Neutrophil (primary cell): Measurements from ENCODE around the gene PTAR1.
A peak's percentile ranks its signal among the peaks of the same experiment; 100 is the strongest.

Experiments
- H3K27ac ChIP-seq: fragments of 200-600 bp; sonication (generic); 2 replicates; pipeline ENCODE4 v1.5.1; 2016; ENCODE audit warnings: mild to moderate bottlenecking, moderate library complexity
- H3K27me3 ChIP-seq: fragments of 200-600 bp; sonication (generic); 2 replicates; pipeline ENCODE4 v1.6.0; 2016; ENCODE audit warnings: mild to moderate bottlenecking
- H3K36me3 ChIP-seq: fragments of 200-600 bp; sonication (generic); 2 replicates; pipeline ENCODE4 v1.5.1; 2017
- H3K4me1 ChIP-seq, 2 experiments: fragments of 200-600 bp in 1 of 2; sonication (generic) in 1 of 2; 1 replicate in 1 of 2; 2 replicates in 1 of 2; pipeline versions ENCODE4 v1.5.1 to v1.6.1; 2013 to 2016; ENCODE audit warnings: low read depth in 1 of 2, low read length in 1 of 2, mild to moderate bottlenecking in 1 of 2, moderate library complexity in 1 of 2; ENCODE audit not compliant: control insufficient read depth in 1 of 2, insufficient read depth in 1 of 2
- H3K4me3 ChIP-seq, 2 experiments: fragments of 200-600 bp in 1 of 2; sonication (generic) in 1 of 2; 1 replicate in 1 of 2; 2 replicates in 1 of 2; pipeline ENCODE4 v1.5.1; 2013 to 2016; ENCODE audit warnings: low read depth in 1 of 2, low read length in 1 of 2, mild to moderate bottlenecking in 1 of 2, moderate library complexity in 1 of 2
- H3K9me3 ChIP-seq: fragments of 200-600 bp; sonication (generic); 2 replicates; pipeline ENCODE4 v1.5.1; 2016
- TF ChIP-seq, protein P1 (sequence below): fragments of 200-600 bp; sonication (generic); IDR thresholded peaks from 2 replicates; pipeline ENCODE4 v1.5.1; 2016; ENCODE audit warnings: antibody characterized with exemption

The PTAR1 gene

GRCh38 chr9:69757996-69758675 is 1.7 kb downstream of the PTAR1 start:
- no peaks in the 10 kb centered on the region for H3K9me3 ChIP-seq
- peak overlapping the region; percentile 29 for H3K27ac ChIP-seq
- H3K4me1 ChIP-seq, result peaks cover 20 to 27% of the 10 kb centered on the region in 2 experiments
- H3K36me3 ChIP-seq, result peaks cover 5% of the 10 kb centered on the region
- TF ChIP-seq, protein P1, sequence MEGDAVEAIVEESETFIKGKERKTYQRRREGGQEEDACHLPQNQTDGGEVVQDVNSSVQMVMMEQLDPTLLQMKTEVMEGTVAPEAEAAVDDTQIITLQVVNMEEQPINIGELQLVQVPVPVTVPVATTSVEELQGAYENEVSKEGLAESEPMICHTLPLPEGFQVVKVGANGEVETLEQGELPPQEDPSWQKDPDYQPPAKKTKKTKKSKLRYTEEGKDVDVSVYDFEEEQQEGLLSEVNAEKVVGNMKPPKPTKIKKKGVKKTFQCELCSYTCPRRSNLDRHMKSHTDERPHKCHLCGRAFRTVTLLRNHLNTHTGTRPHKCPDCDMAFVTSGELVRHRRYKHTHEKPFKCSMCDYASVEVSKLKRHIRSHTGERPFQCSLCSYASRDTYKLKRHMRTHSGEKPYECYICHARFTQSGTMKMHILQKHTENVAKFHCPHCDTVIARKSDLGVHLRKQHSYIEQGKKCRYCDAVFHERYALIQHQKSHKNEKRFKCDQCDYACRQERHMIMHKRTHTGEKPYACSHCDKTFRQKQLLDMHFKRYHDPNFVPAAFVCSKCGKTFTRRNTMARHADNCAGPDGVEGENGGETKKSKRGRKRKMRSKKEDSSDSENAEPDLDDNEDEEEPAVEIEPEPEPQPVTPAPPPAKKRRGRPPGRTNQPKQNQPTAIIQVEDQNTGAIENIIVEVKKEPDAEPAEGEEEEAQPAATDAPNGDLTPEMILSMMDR, result no peak
- H3K27me3 ChIP-seq, result no peaks in the 10 kb centered on the region
- peak overlapping the region; percentile 96 to 97 for H3K4me3 ChIP-seq

GRCh38 chr9:69755205-69755604 is 4.6 kb downstream of the PTAR1 start:
- Histone ChIP-seq H3K4me1 (peaks cover 18 to 23% of the 10 kb centered on the region in 2 experiments), H3K27me3 (no peaks in the 10 kb centered on the region), H3K4me3 (no peak overlapping the region), H3K27ac (no peak overlapping the region), H3K36me3 (peaks cover 5% of the 10 kb centered on the region), H3K9me3 (no peaks in the 10 kb centered on the region)
- TF ChIP-seq, protein P1, result no peak

DNA sequence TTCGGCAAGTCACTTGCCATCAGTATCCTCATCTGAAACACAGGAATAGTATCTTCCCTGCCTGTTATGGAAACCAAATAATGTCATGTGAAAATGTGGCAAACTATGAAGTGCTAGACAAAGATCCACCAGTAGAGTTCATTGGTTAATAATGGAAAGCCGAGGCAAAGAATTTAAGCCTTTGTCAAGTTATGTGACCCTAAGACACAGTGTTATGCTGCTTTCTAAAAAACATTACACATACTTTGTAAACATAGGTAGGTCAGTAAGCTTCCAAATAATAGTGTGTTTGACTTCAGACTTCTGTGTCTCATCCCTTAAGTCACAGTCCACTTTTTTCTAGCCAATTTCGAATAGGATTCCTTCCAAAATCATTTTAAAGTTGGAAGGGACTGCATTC is 6.0 kb downstream of the PTAR1 start:
- TF ChIP-seq, protein P1, result no peak
- H3K27me3 ChIP-seq, result no peaks in the 10 kb centered on the region
- peaks cover 12 to 15% of the 10 kb centered on the region in 2 experiments for H3K4me1 ChIP-seq
- H3K4me3 ChIP-seq, result no peak overlapping the region
- H3K27ac ChIP-seq, result peak overlapping the region; percentile 10
- H3K36me3 ChIP-seq, result peaks cover 9% of the 10 kb centered on the region
- no peaks in the 10 kb centered on the region for H3K9me3 ChIP-seq

DNA sequence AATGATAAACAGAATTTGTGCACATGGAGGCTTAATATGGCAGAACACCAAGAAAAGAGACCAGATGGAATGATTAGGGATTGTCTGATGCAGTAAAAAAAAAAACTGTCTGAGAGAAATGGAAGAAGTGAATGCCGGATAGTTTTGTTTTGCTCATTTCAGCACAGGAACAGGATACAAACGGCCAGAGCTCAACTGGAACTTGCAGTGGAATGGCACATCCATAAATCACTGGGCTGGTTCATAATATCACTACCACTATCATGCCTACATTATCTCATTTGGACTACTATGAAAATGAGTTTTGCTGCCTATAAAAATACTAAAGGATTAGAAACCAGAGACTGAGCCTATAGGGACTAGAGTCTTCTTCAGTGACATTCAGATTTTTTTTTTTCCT is 9.7 kb downstream of the PTAR1 start:
- peaks cover 24 to 28% of the 10 kb centered on the region in 2 experiments for H3K4me1 ChIP-seq
- no peak overlapping the region for H3K4me3 ChIP-seq
- no peak overlapping the region for H3K27ac ChIP-seq
- H3K36me3 ChIP-seq, result peaks cover 4% of the 10 kb centered on the region
- TF ChIP-seq, protein P1, result no peak
- no peaks in the 10 kb centered on the region for H3K9me3 ChIP-seq
- H3K27me3 ChIP-seq, result no peaks in the 10 kb centered on the region

DNA sequence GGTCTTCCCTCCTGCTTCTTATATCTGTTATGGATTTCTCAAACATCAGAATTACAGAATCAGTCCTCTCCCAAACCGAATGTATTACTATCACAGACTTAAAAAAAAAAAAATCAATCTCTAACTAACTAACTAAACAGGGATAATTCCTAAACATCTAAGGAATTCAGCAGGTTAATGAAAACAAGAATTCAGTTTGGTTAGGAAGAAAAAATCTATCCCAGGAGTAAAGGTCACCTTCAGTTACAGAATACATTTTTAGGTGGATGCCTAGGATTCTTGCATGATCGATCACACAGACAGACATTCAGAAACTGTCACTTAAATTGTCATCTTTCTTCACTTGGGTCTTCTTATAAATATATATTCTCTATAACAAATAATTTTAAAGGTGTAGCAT is 11.5 kb downstream of the PTAR1 start:
- peaks cover 4% of the 10 kb centered on the region for H3K36me3 ChIP-seq
- peaks cover 34 to 40% of the 10 kb centered on the region in 2 experiments for H3K4me1 ChIP-seq
- H3K27ac ChIP-seq, result no peak overlapping the region
- no peaks in the 10 kb centered on the region for H3K9me3 ChIP-seq
- no peak overlapping the region for H3K4me3 ChIP-seq
- TF ChIP-seq, protein P1, result no peak
- no peaks in the 10 kb centered on the region for H3K27me3 ChIP-seq
